NCI-H510A (cell line): ENCODE results near the gene PHACTR1.
"Not testable (repeated sequence)": the region's sequence is repeated elsewhere in the genome, so short reads cannot be mapped to it uniquely, and the experiment has no call there.

Experiments used
- DNase-seq: peaks from one replicate; lab custom pipeline; 2025; lab: John Stamatoyannopoulos, UW

Gene PHACTR1

DNA sequence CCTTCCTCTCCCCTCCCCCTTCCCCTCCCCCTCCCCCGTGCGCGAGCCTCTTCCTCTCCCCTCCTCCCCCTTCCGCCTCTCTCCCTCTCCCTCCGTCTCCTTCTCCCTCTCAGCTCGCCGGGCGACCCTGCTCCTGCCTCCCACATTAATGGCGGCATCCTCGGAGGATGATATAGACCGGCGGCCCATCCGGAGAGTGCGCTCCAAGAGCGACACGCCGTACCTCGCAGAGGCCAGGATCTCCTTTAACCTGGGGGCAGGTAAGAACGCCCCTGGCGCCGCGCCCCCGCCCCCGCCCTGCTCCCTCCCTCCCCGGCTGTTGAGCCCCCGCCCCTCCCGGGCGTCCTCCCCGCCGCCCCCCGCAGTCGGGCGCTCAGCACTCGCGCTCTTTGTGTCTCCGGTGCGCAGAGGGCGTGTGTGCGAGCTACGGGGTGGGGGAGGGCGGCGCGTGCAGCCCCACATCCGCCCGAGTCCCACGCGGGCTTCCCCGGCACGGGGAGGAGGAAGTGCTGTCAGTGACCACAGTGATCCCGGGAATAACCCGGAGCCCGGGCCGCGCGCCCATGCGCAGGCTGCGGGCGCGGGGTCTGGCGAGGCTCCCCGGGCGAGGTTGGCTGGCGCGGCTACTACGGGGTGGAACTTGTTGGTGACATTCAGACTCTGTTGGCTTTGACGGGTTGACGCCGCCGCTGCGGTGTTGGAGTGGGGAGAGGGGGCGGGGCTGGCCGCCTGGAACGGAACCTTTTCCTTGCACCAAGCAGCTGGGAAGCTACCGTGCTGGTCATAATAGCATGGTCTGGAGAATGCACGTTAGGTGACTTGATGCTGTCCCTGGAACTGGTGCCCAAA lies 33.2 kb downstream of the PHACTR1 start:
- peak; percentile 10 for DNase-seq

DNA sequence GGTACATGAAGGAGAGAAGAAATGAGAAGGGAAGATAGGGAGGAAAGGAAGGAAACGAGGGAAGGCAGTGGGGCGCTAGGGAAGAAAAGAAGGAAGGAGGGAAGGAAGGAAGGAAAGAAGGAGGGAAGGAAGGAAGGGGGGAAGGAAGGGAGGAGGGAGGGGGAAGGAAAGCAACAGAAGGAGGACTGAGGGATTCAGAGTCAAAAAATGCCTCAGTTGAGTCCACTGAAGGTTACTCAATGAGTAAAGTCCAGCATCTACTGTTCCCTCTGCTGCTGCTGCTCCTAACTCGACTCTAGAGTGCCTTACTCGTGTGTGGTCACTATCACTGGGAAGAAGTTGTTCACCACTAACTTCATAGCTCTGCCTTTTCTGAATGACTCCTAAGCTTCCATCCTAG lies 33.8 kb downstream of the PHACTR1 start:
- no peak for DNase-seq

DNA sequence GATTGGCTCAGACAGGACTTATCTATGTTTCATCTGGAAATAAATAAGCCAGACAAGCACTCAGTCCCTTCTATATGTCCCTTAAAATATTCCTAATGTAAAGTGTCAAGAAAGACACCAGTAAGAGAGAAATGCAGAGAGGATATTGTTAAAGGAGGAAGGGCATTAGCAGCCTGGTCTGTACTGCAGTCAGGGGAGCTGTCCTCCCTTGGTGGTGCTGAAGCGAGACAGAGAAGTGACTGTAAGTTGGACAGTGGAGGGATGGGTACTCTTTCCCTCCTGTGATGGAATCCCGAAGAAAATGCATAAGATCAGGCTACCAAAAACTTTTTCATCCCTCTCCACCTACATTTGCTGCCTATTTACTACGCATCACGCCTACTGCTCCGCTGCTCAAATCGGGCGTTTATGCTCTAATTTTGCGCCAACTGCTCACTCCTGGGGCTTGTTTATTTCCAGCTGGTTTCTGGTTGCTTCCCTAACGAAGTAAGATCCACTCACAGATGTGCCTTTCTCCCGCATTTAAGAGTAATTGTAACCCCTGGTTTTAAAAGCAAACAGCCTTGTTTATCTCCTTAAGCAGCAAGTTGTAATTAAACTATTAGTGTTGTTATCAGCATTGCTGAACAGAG lies 35.2 kb downstream of the PHACTR1 start:
- DNase-seq, result no peak

DNA sequence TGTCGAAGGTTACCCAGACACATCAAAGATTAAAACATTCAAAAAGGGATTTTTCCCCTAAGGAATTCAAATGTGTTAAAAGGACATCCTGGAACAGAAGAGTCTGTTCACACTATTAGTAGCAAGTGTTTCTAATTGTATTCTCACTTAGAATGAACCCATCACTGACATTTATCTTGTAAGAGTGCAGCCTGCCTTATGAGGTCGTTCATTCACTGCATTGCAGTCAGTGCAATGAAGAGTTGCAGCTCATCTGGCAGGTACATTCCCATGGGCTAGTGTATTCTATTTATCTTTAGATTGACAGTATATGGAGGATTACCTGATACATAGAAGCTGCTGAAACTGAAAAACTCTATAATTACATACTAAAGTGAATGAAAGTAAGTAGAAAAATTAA lies 36.5 kb downstream of the PHACTR1 start:
- no peak for DNase-seq

DNA sequence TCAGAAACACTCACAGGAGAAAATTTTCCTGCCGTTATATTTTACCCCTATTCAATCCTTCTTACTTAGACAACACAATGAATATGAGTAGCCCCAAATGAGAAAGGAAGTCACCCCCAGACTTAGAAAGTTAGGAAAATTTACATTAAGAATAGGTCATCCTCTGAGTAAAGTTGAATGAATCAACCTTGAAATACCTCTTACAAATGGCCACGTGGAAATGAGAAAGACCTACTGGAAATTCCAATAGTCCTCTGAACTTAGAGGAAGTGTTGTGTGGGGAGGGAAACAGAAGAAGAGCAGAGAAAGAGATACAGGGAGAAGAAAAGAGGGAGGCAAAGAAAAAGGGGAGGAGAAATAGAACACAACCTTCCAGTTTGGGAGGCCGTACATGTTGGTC lies 43.7 kb downstream of the PHACTR1 start:
- no peak for DNase-seq

DNA sequence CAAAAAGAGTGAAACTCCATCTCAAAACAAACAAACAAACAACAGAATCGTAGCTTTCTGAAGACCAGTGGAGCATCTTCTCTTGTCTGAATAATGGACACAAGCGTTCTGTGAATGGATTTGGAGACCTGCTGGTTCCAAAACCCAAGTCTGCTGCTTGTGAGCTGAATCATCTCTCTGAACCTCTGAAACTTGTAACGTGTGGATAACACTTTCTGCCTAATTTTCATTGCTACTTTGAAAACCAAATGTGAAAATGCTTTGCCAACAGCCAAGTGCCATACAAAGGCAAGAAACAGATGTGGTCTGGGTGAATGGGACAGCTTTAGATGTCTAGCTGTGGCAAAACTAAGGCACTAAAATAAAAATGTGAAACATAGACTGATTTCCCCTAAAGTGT lies 44.3 kb downstream of the PHACTR1 start:
- DNase-seq, result no peak

DNA sequence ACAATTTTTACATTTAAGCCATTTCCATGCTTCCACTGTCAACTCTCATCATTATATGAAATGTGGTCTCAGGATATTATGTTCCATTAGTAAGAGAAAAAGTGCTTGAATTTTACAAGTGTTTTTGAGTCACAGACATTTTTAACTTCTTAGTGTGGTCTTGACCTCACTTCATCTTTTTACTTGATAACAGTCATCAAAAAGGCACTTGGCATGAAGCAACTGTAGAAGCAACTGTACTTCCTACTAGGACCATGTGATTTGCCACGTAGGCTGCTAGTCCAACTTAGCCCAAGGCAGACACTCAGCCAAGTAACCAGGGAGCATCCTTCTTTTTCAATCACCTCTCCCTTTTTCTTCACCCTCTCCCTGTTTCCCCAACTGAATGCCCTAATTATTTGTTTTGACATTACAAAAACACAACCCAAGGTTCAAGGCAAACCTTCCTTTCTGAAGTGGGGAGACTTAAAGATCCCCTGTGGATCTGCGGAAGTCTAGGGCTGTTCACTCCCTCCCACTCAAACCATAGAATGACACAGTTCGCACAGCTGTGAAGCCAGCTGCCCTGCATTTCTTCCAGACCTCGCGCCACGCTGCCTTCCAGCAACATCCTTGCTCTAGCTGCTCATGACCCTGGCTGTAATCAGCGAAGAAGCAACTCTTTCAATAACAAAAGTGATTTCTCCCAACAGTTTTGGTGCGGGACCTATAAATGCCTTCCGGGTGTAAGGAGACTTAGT lies 45.0 kb downstream of the PHACTR1 start:
- no peak for DNase-seq

DNA sequence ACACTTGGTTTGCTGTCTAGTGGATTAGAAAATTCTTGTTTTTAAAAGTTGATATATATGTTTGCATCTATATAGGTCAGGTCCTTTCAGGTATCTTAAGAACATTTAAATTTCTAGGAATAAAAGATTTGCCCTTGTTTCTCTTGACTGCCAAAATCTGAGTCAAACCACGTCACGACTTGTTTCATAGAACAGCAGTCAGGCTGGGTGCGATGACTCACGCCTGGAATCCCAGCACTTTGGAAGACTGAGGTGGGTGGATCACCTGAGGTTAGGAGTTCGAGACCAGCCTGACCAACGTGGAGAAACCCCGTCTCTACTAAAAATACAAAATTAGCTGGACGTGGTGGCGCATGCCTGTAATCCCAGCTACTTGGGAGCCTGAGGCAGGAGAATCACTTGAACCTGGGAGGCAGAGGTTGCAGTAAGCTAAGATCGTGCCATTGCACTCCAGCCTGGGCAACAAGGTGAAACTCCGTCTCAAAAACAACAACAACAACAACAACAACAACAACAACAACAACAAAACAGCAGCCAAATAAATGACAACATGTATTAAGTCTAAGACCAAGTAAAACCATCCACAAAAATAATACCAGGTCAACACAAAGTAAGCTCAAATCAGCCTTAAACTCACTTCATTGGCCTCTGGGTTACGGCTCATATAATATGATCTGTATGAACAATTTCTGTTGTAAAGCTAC lies 46.3 kb downstream of the PHACTR1 start:
- not testable (repeated sequence) for DNase-seq

DNA sequence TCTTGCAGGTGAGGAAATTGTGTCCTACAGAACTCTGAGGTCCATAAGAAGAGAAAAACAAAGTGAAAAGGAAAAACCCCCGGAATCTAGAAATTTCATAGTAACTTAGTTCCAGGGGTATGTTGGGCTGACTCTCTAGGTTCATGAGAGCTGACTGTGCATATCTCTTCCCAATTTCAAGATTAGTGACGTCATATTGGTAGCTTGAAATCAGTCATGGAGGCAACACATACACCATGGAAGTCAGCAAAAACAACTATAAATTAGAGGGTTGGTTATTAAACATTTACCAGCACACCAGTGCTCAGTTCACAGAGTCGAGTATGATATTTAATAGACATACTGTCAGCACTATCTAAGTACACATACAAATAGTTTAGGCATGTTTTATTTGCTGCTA lies 49.8 kb downstream of the PHACTR1 start:
- no peak for DNase-seq

DNA sequence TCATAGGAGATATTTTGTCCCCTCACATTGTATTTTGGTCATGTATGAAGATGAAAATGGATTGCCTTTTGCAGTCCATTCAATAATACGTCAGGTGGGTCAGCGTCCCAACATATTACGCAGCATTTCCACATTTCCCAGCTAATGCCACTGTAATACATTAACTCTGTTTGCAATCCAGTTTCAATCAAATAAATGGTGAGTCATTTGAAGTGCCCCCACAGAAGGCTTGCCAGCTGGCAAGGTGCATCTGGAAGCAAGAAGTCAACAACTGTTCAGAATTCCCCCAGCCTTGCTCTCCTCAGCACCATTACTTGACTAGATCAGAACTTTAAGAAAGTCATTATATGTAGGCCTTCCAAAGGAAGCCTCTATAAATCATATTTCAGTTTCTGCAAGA lies 50.4 kb downstream of the PHACTR1 start:
- DNase-seq, result no peak

DNA sequence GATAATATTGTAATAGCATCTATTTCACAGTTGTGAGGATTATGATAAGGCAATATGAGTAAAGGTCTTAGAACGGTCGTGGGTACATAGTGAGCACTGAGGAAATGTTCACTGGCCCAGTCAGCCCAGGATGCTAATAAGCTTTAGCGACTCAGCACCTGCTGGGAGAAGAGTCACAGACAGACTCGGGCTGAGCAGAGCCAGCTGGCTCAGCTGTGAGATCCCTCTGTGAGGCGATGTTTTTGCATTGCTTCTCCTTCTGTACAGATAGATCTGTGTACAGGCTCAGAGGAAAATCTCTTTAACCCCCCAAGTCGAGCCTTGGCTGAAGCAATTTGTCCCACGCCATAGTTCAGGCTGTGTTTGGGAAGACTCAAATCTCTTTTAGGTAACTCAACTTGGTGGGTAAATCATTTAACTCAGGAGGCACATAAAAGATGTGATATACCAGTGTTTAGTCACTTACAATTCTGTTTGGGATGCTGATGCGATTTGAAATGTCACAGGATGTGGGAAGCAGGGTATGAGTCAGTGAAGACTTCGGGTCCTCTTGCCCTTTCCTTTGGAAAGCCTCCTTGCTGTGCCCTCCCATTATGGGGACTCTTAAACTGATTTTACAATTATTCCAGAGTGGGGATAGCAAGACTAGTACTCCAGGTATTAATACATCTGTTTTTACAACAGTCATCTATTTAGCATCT lies 53.1 kb downstream of the PHACTR1 start:
- no peak for DNase-seq

DNA sequence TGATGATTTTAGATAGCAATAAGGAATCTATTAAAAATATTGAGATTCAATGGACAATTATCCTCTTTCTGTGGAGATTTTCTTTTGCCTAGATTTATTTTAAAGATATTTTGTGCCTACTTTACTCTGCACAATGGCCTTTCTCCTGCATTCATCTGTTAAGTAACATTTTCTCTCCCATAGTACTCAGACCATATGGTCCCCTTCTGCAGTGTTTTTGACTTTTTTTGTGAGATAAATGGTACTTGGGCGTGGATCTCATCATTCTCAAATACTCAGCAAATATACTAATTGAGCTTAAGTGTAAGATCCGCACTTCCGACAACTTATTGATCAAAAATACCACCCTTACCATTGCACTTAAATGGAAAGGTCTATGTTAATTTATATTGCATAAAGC lies 55.8 kb downstream of the PHACTR1 start:
- DNase-seq, result no peak

DNA sequence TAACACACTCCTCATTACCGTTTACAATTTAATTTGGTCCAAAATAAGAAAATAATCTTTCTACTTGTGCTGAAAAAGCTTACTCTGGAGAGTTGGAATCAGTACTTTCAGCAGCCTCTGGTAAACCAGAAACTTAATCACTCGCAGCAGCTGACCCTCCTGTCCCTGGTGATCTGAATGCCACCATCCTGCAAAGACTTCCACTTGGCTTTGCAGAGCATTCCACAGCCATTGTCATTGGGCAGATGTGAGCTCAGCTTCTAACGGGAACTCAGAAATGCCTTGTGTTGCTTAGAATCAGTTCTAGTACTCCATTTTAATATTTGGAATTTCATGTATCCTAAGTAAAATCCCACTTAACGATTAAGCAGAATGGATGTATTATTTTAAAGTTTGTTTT lies 59.7 kb downstream of the PHACTR1 start:
- no peak for DNase-seq

DNA sequence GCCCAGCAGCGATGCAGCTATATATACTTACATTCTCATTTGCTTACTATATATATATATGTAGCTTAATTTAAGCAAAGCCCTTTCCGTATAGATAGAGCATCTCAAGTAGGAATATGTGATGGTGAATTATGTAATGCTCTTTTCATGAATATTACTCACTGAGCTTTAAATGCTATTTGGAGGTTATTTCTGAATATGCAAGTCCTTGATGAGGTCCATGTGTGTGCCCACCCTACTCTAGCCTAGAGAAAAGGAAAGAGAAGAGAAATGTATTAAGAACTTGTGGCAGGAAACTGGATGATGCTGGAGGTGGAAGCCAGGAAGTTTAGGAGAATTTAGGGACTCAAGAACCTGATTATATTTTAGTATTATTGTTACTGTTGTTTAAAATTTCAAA lies 63.2 kb downstream of the PHACTR1 start:
- no peak for DNase-seq

DNA sequence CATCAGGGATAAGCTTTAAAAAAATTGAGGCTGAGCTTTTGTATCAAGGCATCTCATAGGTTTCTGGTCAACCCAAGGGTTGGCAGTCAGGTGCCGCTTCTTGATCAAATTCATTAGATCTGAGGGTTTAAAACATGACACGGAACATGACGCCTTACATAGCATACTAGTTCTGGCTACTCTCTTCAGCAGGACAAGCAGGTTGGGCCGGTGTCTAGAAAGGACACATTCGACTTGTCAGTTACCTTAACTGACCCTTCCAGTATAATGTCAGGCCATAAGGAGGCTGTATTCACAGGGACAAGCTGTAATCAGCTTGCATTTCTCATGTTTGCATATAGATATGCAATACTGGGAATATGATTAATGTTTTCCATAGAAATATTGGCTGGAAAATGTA lies 65.6 kb downstream of the PHACTR1 start:
- no peak for DNase-seq

DNA sequence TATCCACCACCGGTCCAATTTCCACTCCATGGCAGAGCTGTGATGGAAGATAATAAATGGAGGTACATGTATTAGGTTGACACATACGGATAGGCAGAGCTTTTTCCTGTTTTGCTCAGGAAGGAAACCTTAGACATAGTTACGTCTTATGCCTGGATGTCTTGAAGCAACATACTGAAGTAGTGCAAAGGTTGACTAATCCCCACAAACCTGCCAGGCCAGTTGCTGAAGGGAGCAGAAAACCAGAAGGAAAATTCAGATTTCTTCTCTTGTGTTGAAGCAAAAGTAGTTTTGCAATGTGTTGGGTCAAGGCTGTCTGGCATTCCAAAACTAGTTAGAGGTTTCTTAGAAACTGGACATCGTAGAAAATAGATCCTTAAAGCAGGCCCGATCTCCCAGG lies 68.7 kb downstream of the PHACTR1 start:
- DNase-seq, result no peak

DNA sequence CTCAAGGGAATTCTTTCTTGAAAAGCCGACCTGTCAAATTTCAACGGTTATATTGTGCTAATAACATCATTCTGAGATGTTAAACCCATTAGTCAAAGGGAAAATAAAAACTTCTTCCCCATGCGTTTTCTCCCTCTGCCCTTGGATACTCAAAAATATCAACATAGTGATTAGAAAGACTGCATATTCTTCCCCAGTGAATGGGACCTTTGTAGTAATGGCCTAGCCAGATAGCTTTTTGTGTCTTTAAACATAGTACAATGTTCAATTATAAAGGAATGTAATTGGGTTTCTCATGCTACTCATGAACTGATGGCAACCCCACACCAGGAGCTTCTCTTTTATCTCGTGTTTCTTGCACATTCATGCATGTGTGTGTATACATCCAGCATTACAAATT lies 69.4 kb downstream of the PHACTR1 start:
- no peak for DNase-seq

DNA sequence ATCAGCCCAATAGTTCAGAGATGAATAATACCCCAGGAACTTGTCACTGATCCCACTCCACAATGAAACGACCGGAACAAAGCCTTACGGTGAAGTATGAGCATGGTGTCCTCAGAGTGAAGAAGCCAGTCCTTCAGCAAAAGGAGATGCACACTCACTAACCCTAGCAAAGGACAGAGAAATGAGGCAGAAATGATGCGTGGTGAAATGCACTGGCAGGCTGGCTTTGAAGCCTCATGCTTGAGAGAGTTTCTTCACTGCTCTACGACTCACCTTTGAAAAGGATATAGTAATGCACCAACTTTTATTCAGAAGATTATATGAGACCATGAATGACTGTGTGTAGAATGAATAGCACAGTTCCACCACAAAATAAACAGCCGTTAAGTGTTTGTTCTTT lies 74.8 kb downstream of the PHACTR1 start:
- DNase-seq, result no peak

DNA sequence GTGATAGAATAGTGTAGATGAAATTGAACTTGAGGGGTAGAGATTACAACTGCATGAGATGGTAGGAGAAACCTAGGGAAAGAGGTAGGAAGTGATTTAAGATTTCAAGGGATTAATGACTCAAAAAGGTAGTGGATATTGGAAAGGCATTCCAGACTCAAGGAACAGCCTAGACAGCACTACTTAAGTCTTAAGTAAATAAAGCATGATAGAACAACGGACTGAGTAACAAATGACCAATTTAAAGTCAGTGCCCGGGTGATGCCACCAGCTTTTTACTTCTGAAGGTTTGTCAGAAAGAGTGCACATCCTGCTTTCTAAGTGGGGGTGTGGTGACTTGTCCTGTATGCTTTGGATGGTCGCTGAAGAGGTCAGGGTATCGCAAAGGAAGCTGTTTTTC lies 81.8 kb downstream of the PHACTR1 start:
- DNase-seq, result no peak

DNA sequence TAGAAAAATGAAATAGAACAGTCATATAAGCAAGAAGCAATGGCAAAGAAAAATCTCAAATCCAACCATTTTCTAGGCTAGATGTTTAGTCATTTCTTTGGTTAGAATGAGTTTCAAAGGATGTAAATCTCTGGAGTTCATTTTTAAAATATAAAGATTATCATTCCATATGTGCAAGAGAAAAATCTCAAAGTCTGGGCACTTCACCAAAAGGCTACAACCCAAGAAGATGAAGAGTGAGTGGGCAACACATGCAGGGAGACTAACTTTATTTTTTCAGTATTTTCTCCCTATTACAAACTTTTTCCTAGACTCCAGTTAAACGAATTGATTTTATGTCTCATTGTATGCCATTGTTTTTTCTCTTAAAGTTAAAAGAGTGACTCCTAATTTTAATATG lies 83.6 kb downstream of the PHACTR1 start:
- no peak for DNase-seq

DNA sequence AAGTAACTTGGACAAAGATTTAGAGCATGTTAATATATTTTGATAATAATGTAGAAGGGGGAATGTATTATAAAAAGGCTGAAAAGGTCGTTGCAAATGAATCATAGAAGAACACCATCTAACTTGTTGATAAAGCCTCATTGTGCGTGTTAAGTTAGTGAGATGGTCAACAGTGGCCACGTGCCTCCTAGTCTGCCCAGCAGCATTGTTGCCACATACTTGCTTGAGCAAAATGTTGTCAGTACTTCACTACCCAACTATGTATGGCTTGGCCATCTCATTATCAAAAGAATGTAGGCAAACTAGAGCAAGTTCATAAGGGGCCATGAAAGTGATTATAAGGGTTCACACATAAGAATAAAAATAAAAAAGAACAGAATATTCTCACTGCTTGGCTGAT lies 84.6 kb downstream of the PHACTR1 start:
- DNase-seq, result no peak

DNA sequence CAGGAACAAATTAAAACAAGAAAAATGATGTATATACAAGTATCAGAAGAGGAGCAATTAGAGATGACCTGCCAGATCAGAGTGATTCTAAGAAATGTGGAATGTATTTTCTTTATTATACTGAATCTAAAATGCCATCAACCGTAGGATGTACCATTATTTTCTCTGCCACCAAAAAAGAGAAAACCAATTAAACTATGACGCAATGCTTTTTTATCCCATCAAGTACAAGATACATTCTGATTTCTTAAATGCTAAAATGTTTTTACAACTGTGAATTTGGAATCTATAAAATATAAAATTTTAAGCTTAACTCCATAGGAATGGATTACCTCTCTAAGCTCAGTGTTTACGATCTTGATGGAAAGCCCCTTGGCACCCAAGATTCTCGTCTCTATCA lies 85.9 kb downstream of the PHACTR1 start:
- DNase-seq, result no peak
